GM21737 (cell line): ENCODE data around the gene SYTL2.
"Not testable (repeated sequence)": the region's sequence is repeated elsewhere in the genome, so short reads cannot be mapped to it uniquely, and the experiment has no call there.

Experiments used
- ATAC-seq: cut with Tn5 transposase; IDR thresholded peaks from one replicate; pipeline ENCODE4 v1.9.1; 2021; ENCODE audit warnings: mild to moderate bottlenecking, moderate library complexity; ENCODE audit not compliant: unreplicated experiment

The SYTL2 gene

GRCh38 chr11:85663080-85663752 is 147.7 kb downstream of the SYTL2 start:
- no peak for ATAC-seq

DNA sequence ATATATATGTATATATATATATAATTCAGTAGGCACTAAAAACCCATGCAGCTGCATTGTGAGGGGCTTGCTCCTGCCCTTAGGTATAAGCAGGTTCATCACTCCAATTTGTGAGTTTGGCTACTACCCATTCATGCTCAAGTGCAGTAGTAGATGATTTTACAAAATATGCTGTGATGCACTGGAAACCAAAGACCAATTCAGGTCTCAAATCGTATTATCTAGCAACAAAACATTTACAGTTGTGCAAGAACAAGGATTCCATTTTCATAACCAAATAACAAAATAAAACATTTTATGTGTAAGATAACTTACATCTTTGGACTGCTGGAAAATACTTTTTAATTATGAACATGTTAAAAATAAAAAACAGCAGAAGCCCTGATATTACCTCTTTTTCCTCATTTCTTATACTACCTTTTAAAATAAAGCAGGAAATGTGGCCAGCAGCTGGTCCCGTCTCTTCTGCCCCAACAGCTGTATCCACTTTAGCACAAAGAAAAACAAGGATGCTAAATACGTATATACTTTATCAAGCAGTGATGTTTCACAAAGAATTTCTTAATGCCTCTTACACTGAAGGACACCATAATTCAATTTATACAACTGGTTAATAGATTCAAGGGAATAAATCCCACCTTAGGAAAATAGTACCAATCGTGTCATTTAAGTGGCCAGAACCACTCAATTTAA is 148.8 kb downstream of the SYTL2 start:
- ATAC-seq, result no peak

DNA sequence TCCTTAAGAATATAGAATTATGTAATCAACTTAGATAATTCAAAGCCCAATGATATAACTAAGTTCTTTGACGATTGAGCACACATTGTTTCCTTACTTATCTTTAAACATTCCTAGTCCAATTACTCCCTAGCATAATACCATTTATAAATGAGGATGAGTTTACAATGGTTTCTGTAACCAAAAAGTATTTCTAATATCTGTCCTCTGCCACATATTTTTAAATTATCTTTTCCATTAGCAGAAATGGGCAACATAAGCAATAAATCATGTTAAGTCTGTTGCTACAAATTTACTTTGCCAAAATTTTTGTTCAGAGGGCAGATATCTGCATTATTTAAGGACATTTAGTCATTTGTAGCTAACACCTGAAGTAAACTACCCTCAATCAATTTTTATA is 152.8 kb downstream of the SYTL2 start:
- ATAC-seq, result no peak

DNA sequence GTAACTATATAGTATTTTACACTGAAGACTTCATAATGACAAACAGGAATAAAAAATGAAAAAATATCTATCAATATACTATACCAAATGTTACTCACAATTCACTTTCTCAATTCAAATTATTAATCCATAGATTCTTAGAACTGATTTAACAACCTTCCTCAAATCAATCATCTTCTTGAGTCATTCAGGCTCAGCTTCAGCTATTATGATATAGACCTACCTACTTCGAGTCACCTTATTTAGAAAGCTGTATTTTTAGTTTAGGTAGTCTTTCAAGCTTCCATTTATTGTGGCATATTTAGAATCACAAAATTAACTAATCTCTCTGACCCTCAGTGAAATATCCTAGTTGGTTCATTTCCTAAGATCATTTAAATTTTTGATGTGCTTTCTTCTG is 154.2 kb downstream of the SYTL2 start:
- no peak for ATAC-seq

- ATAC-seq, result not testable (repeated sequence)
These were observed 156.6 kb downstream of the SYTL2 start for GRCh38 chr11:85654343-85654742.

DNA sequence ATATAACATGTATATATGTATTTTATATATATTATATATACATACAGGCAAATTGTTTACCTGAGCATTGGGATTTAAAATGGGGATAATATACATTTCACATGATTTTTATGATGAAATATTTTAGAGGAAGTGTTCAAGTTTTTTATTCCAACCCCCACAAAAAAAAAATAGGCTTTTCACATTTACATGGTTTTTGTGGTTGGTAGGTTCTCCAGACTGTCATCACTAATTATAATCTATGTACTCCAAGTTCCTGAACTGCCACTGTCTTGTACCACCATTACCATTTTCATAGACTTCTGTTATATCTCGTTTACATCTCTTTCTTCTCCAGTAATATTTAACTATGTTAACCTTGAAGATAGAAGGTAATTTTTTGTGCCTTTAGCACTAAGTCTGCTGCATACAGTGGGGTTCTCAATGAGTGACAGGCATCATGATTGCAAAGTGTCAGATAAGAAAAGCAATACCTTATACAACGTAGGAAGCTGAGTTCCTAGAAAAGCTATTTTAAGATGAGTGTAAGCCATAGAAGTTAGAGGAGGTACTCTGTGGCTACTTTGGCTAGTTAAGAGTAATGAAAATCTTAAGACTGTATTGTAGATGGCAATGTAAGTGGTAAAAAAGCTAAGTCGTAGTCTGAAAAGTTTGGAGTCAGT is 158.0 kb downstream of the SYTL2 start:
- no peak for ATAC-seq

DNA sequence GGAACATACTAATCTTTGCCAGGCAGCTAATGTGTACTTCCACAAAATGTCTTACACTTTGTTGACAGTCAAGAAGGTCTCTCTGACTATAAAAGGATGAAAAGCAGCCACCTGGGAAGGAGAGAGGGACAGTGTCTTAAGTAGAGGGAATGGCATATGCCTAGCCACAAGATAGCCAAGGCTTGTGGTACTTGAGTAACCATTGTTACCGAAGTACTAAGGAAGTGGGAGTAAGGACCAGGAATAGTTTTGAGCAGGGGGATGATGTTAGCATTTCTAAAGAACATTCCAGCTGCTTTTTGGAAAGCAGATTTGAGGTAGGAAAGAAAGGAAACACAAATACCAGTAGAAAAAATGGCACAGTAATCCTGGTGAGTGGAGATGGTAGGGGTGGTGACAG is 159.8 kb downstream of the SYTL2 start:
- ATAC-seq, result no peak

- peak; percentile 100 for ATAC-seq
These were observed 163.2 kb downstream of the SYTL2 start, which contains the start of gene TMEM126A for GRCh38 chr11:85647604-85648299. TMEM126A (plus strand) TSS chr11:85647967; CDS start chr11:85650256, 2,289 bp downstream.

DNA sequence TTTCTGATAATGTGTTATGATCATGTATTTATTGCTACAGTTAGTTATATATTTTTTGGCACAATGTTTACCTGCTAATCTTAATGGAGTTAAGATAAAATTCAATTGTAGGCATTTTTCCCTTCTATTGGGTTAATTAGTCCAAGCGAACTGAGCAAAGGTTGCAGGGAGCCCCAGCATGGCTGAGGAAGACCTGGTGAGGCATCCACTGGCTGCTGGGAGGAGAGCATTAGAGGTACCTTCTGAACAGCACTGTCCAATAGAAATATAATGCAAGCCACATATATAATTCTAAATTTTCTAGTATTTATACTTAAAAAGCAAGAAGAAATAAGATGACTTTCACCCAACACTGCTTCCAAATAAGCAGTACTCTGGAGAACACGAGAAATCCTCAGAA is 163.9 kb downstream of the SYTL2 start:
- ATAC-seq, result no peak
